HG02678 (cell line): ENCODE measurements around the gene DGAT2.

Experiments used
- ATAC-seq: cut with Tn5 transposase; IDR thresholded peaks from one replicate; pipeline ENCODE4 v1.9.1; 2021; ENCODE audit warnings: mild to moderate bottlenecking, moderate library complexity; ENCODE audit not compliant: unreplicated experiment

DGAT2 gene

GRCh38 chr11:75777461-75778110, 9.0 kb downstream of the DGAT2 start:
- ATAC-seq: no peak

GRCh38 chr11:75778962-75779361, 10.4 kb downstream of the DGAT2 start:
- no peak for ATAC-seq

GRCh38 chr11:75779960-75780359, 11.4 kb downstream of the DGAT2 start:
- ATAC-seq: no peak

- no peak for ATAC-seq
Measured at GRCh38 chr11:75780888-75781287, 12.3 kb downstream of the DGAT2 start.

GRCh38 chr11:75781296-75781695, 12.7 kb downstream of the DGAT2 start:
- ATAC-seq: no peak

- no peak for ATAC-seq
Measured at GRCh38 chr11:75781831-75782230, 13.3 kb downstream of the DGAT2 start.

GRCh38 chr11:75782540-75783263, 14.1 kb downstream of the DGAT2 start:
- ATAC-seq: no peak

GRCh38 chr11:75783416-75784084, 15.0 kb downstream of the DGAT2 start:
- no peak for ATAC-seq

GRCh38 chr11:75784085-75784478, 15.5 kb downstream of the DGAT2 start:
- no peak for ATAC-seq

- ATAC-seq: no peak
Measured at GRCh38 chr11:75784506-75784905, 15.9 kb downstream of the DGAT2 start.

GRCh38 chr11:75785187-75785586, 16.6 kb downstream of the DGAT2 start:
- ATAC-seq: no peak

GRCh38 chr11:75786101-75786736, 17.6 kb downstream of the DGAT2 start:
- ATAC-seq: peak; percentile 90

- ATAC-seq: no peak
Measured at GRCh38 chr11:75789521-75789920, 20.9 kb downstream of the DGAT2 start.

- no peak for ATAC-seq
Measured at GRCh38 chr11:75790986-75791385, 22.4 kb downstream of the DGAT2 start.

- no peak for ATAC-seq
Measured at GRCh38 chr11:75792127-75792731, 23.7 kb downstream of the DGAT2 start.

- no peak for ATAC-seq
Measured at GRCh38 chr11:75792997-75793800, 24.6 kb downstream of the DGAT2 start.

- no peak for ATAC-seq
Measured at GRCh38 chr11:75793966-75794365, 25.4 kb downstream of the DGAT2 start.

GRCh38 chr11:75795276-75796090, 26.9 kb downstream of the DGAT2 start:
- ATAC-seq: no peak

- no peak for ATAC-seq
Measured at GRCh38 chr11:75796091-75796435, 27.5 kb downstream of the DGAT2 start.

GRCh38 chr11:75797116-75797515, 28.5 kb downstream of the DGAT2 start:
- ATAC-seq: no peak
